Raji (cell line): ENCODE measurements around the gene UNC93B1.

Source experiments
- POLR2A ChIP-seq: IDR thresholded peaks from 2 replicates; pipeline ENCODE4 v1.6.1; 2011; ENCODE audit warnings: low read depth, low read length, control low read depth; ENCODE audit not compliant: insufficient read depth

Gene UNC93B1

GRCh38 chr11:68032003-68032402 is 28.1 kb upstream of the UNC93B1 start:
- TF ChIP-seq POLR2A: no peak

GRCh38 chr11:68031144-68031464 is 27.2 kb upstream of the UNC93B1 start:
- TF ChIP-seq POLR2A: no peak

GRCh38 chr11:68030318-68031143 is 26.6 kb upstream of the UNC93B1 start, which contains the start of gene NDUFS8:
TSS of gene NDUFS8 (plus strand) at chr11:68030681. CDS start at chr11:68032152, 1,471 bp downstream.
- TF ChIP-seq POLR2A: peak; percentile 81

GRCh38 chr11:68028802-68029545 is 25.1 kb upstream of the UNC93B1 start:
- TF ChIP-seq POLR2A: no peak

GRCh38 chr11:68027667-68028066 is 23.8 kb upstream of the UNC93B1 start:
- TF ChIP-seq POLR2A: no peak; the same call in 1 of the 2 replicates

- no peak for TF ChIP-seq POLR2A
Measured at GRCh38 chr11:68026391-68027105, 22.7 kb upstream of the UNC93B1 start.

GRCh38 chr11:68025047-68025446 is 21.1 kb upstream of the UNC93B1 start:
- TF ChIP-seq POLR2A: no peak

- no peak for TF ChIP-seq POLR2A
Measured at GRCh38 chr11:68024508-68024907, 20.6 kb upstream of the UNC93B1 start.

- TF ChIP-seq POLR2A: 0 out of 2 replicates have a peak, but pooled peaks have one; percentile 16
Measured at GRCh38 chr11:68022531-68022930, 18.6 kb upstream of the UNC93B1 start.

- no peak for TF ChIP-seq POLR2A
Measured at GRCh38 chr11:68021167-68021787, 17.4 kb upstream of the UNC93B1 start.

- TF ChIP-seq POLR2A: 0 out of 2 replicates have a peak, but pooled peaks have one; percentile 5
Measured at GRCh38 chr11:68020575-68020974, 16.7 kb upstream of the UNC93B1 start.

GRCh38 chr11:68019486-68019885 is 15.6 kb upstream of the UNC93B1 start:
- TF ChIP-seq POLR2A: no peak

- no peak for TF ChIP-seq POLR2A
Measured at GRCh38 chr11:68018730-68019190, 14.9 kb upstream of the UNC93B1 start.

- TF ChIP-seq POLR2A: no peak
Measured at GRCh38 chr11:68017980-68018729, 14.3 kb upstream of the UNC93B1 start.
